Natural killer cell (primary cell): Measurements from ENCODE around the gene CMIP. TPM values are rescaled to one million over a fixed set of nuclear protein-coding genes. Genes with fewer than 3 reads are reported as not detected.

Experiments
- ATAC-seq, 3 donors: fragments of 150-1000 bp in 2 of 3; fragments of 200-7000 bp in 1 of 3; cut with Tn5 transposase; 1 replicate in 1 of 3; 2 replicates in 2 of 3; pipeline ENCODE4 v1.10.0; 2021; ENCODE audit warnings: mild to moderate bottlenecking in 2 of 3, moderate library complexity in 2 of 3
- DNase-seq, 2 donors: peaks; one replicate each; pipeline versions ENCODE4 v3.0.0 to v3.0.0-alpha.2; 2013 to 2021; ENCODE audit warnings: mixed read lengths in 1 of 2
- H3K27ac ChIP-seq: one replicate; pipeline ENCODE4 v1.5.1; 2013; ENCODE audit warnings: mild to moderate bottlenecking, low read length
- H3K27me3 ChIP-seq: one replicate; pipeline ENCODE4 v1.6.1; 2013; ENCODE audit warnings: low read length; ENCODE audit not compliant: control insufficient read depth, insufficient read depth
- H3K36me3 ChIP-seq: one replicate; pipeline ENCODE4 v1.6.1; 2013; ENCODE audit warnings: low read length; ENCODE audit not compliant: control insufficient read depth, insufficient read depth
- H3K4me1 ChIP-seq: one replicate; pipeline ENCODE4 v1.6.1; 2013; ENCODE audit warnings: low read length; ENCODE audit not compliant: control insufficient read depth, insufficient read depth
- H3K4me3 ChIP-seq: one replicate; pipeline ENCODE4 v1.5.1; 2013; ENCODE audit warnings: low read length
- H3K9me3 ChIP-seq: one replicate; pipeline ENCODE4 v1.6.1; 2013; ENCODE audit warnings: low read length; ENCODE audit not compliant: control insufficient read depth, insufficient read depth
- H3K27ac Mint-ChIP-seq, 2 donors: one replicate each; pipeline ENCODE4 v1.8.0; 2022; ENCODE audit warnings: mild to moderate bottlenecking in 2 of 2, mixed read lengths in 2 of 2, moderate library complexity in 1 of 2
- H3K27me3 Mint-ChIP-seq, 2 donors: one replicate each; pipeline ENCODE4 v1.8.0; 2022; ENCODE audit warnings: low read depth in 2 of 2, mixed read lengths in 2 of 2
- H3K36me3 Mint-ChIP-seq: one replicate; pipeline ENCODE4 v1.8.0; 2022; ENCODE audit warnings: mixed read lengths
- H3K4me1 Mint-ChIP-seq, 2 donors: one replicate each; pipeline ENCODE4 v1.8.0; 2022; ENCODE audit warnings: mixed read lengths in 2 of 2
- H3K4me3 Mint-ChIP-seq: one replicate; pipeline ENCODE4 v1.8.0; 2022; ENCODE audit warnings: mild to moderate bottlenecking, moderate library complexity, mixed read lengths
- H3K9me3 Mint-ChIP-seq, 2 donors: one replicate each; pipeline ENCODE4 v1.8.0; 2022; ENCODE audit warnings: mixed read lengths in 2 of 2
- WGBS: methylation state at CpG from one replicate; pipeline ENCODE4 v1.1.7; 2013; ENCODE audit warnings: missing lambda C conversion rate; ENCODE audit not compliant: insufficient coverage; 5-methylcytosine and 5-hydroxymethylcytosine counted together
- intact Hi-C: fragments of 100-400 bp; cut with micrococcal nuclease; formaldehyde crosslinking; loops from one replicate; pipeline ENCODE4 v1.14.2; 2022
- total RNA-seq, 4 donors: library from RNA; stranded (reverse); fragments of 120-200 nt in 1 of 4; gene quantifications; one replicate each; pipeline versions ENCODE4 v1.2.3 to v1.2.4, GENCODE V29; 2013 to 2022
- TF ChIP-seq, protein P1 (sequence below): fragments of 200-600 bp; IDR thresholded peaks from one replicate; pipeline ENCODE4 v1.8.0; 2022; ENCODE audit warnings: antibody characterized with exemption

The CMIP gene
- total RNA-seq, 3 donors from 2014 or later (not counting 1 experiment from before 2014, with no cell fraction given): 88.2 to 115 (median 91.5) TPM

DNA sequence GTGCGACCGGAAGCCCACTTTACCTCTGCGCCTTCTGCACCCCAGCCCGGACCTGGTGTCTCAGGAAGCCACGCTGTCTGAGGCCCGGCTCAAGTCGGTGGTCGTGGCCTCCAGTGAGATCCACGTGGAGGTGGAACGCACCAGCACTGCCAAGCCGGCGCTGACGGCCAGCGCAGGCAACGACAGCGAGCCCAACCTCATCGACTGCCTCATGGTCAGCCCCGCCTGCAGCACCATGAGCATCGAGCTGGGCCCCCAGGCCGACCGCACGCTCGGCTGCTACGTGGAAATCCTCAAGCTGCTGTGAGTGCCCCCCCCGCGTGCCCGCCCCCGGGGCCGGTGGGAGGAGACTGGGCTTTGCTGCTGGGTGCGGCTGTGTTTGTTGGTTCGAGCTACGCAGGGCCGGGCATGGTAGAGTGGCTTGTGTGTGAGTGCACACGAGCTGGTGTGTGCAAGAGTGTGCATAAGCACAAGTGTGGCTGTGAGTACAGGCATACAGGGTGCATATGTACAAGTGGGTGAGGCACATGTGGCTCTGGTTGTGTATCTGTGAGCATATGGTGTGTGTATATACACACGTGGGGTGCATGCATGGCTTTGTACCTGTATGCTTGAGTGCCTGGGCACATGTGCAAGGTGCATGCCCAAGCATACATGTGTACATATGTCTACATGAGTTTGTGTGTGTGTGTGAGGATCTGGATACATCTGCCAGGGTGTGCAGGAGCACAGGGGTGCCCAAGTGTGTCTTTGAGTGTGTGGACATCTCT is 233.9 kb downstream of the CMIP start:
- intact Hi-C loops: no loop called here
- peaks cover 5% of the 10 kb centered on the region for H3K4me1 ChIP-seq
- WGBS: 94% methylated on average over 35 of the region's 35 CpGs
- H3K9me3 ChIP-seq: no peaks in the 10 kb centered on the region
- H3K36me3 ChIP-seq: peaks cover 45% of the 10 kb centered on the region
- no peaks in the 10 kb centered on the region for H3K27me3 ChIP-seq
- DNase-seq (no peak), ATAC-seq (no peak)
- H3K27me3 Mint-ChIP-seq: no peaks in the 10 kb centered on the region
- H3K4me1 Mint-ChIP-seq: peaks cover 13 to 36% of the 10 kb centered on the region in 2 donors
- no peaks in the 10 kb centered on the region for H3K9me3 Mint-ChIP-seq
- TF ChIP-seq, protein P1, sequence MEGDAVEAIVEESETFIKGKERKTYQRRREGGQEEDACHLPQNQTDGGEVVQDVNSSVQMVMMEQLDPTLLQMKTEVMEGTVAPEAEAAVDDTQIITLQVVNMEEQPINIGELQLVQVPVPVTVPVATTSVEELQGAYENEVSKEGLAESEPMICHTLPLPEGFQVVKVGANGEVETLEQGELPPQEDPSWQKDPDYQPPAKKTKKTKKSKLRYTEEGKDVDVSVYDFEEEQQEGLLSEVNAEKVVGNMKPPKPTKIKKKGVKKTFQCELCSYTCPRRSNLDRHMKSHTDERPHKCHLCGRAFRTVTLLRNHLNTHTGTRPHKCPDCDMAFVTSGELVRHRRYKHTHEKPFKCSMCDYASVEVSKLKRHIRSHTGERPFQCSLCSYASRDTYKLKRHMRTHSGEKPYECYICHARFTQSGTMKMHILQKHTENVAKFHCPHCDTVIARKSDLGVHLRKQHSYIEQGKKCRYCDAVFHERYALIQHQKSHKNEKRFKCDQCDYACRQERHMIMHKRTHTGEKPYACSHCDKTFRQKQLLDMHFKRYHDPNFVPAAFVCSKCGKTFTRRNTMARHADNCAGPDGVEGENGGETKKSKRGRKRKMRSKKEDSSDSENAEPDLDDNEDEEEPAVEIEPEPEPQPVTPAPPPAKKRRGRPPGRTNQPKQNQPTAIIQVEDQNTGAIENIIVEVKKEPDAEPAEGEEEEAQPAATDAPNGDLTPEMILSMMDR: no peak
- no peak overlapping the region for H3K4me3 ChIP-seq
- no peaks in the 10 kb centered on the region for H3K36me3 Mint-ChIP-seq
- no peak overlapping the region for H3K27ac ChIP-seq
- H3K27ac Mint-ChIP-seq: peak overlapping the region in 1 of 2 donors; percentile 2
- H3K4me3 Mint-ChIP-seq: no peak overlapping the region

DNA sequence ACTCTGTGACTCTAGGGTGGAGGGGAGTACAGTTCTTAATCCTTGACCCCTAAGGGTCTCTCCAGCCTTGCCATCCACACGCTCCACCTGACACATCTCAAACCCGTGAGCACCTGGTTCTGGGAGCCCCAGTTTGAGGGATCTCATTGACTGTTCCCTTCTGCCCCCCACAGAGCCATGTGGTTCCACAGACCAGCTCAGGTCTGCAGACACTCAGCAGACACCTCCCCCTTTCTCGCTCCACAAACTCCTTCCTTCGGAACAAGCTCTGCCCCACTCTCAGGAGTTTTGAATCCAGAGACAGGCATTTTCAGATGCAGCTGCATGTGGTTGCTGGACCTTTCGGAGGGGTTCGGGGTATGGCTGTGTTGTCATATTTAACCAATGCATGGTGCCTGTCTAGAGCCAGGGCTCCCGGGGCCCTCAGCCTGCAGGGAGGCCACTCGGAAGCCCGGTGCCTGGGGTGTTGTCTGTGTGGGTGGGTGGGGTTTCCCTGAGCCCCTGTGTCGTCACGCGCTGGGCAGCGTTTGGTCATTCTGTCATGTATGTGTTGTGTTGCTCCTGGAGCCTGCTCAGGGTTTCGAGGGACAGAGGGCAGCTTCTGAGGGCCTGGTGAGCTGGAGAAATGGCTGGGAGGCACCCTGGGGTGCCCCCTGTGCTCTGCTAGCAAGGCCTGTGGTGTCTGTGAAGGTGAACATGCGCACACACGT is 235.3 kb downstream of the CMIP start:
- Histone ChIP-seq H3K9me3 (no peaks in the 10 kb centered on the region), H3K27me3 (no peaks in the 10 kb centered on the region), H3K4me3 (no peak overlapping the region), H3K27ac (no peak overlapping the region), H3K4me1 (peaks cover 5% of the 10 kb centered on the region), H3K36me3 (peaks cover 41% of the 10 kb centered on the region)
- no peaks in the 10 kb centered on the region for H3K27me3 Mint-ChIP-seq
- intact Hi-C loops: no loop called here
- ATAC-seq: no peak
- no peak for DNase-seq
- peak overlapping the region in 1 of 2 donors; percentile 2 for H3K27ac Mint-ChIP-seq
- no peaks in the 10 kb centered on the region for H3K36me3 Mint-ChIP-seq
- H3K4me3 Mint-ChIP-seq: no peak overlapping the region
- H3K4me1 Mint-ChIP-seq: peaks cover 13 to 39% of the 10 kb centered on the region in 2 donors
- H3K9me3 Mint-ChIP-seq: no peaks in the 10 kb centered on the region
- WGBS: 99% methylated on average over 16 of the region's 16 CpGs
- TF ChIP-seq, protein P1: no peak

DNA sequence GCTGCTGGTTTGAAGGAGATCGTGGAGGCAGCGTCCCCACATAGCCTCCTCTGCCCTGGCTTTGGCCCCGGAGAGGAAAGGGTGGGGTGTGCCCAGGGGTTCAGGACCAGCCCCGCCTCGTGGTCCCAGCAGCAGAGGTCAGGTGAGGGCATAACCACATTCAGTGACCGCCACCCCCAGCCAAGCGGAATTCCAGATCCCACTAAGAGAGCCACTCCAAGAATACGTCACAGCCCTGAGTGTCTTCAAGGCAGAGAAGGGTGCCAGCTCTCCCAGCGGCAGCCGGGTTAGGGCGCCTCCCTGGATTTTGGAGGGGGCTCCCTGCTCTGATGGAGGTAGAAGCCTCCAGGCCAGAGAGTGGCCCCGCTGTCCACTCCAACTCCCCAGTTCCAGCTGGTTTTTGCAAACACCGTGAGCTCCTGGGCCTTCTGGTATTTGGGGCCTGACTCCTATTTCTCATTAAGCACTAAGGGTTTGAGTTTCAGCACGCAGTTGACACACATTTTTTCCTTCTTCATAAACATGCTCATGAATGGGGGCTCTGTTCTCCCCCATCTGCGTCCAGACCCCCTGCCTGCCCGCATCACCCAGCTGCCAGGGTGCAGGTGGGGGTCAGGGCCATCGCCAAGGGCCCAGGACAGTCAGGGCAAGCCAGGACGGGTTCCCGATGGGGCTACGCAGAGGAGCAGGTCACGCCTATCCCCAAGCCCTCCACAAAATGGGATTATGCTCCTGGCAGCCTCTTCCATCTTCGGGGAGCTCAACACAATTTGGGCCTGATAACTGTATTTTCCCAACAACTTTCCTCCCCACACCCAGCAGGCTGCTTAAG is 236.1 kb downstream of the CMIP start:
- no peak overlapping the region for H3K27ac ChIP-seq
- DNase-seq (no peak), ATAC-seq (no peak)
- intact Hi-C loops: no loop called here
- TF ChIP-seq, protein P1: no peak
- 94% methylated on average over 22 of the region's 22 CpGs for WGBS
- H3K9me3 ChIP-seq: no peaks in the 10 kb centered on the region
- H3K4me1 Mint-ChIP-seq: peaks cover 13 to 38% of the 10 kb centered on the region in 2 donors
- no peaks in the 10 kb centered on the region for H3K36me3 Mint-ChIP-seq
- H3K4me3 ChIP-seq: no peak overlapping the region
- H3K4me1 ChIP-seq: peaks cover 5% of the 10 kb centered on the region
- peaks cover 37% of the 10 kb centered on the region for H3K36me3 ChIP-seq
- no peak overlapping the region for H3K4me3 Mint-ChIP-seq
- H3K27me3 ChIP-seq: no peaks in the 10 kb centered on the region
- no peaks in the 10 kb centered on the region for H3K27me3 Mint-ChIP-seq
- no peak overlapping the region for H3K27ac Mint-ChIP-seq
- H3K9me3 Mint-ChIP-seq: no peaks in the 10 kb centered on the region
